ENCODE measurements around the gene RAB11FIP3. TPM values are rescaled to one million over a fixed set of nuclear protein-coding genes. Genes with fewer than 3 reads are reported as not detected.

The RAB11FIP3 gene
- total and polyA plus RNA-seq, 2 of the 13 experiments (the other 11 are each of a cell fraction or from before 2014, with no cell fraction given), result 34.3 to 57.6 TPM

DNA sequence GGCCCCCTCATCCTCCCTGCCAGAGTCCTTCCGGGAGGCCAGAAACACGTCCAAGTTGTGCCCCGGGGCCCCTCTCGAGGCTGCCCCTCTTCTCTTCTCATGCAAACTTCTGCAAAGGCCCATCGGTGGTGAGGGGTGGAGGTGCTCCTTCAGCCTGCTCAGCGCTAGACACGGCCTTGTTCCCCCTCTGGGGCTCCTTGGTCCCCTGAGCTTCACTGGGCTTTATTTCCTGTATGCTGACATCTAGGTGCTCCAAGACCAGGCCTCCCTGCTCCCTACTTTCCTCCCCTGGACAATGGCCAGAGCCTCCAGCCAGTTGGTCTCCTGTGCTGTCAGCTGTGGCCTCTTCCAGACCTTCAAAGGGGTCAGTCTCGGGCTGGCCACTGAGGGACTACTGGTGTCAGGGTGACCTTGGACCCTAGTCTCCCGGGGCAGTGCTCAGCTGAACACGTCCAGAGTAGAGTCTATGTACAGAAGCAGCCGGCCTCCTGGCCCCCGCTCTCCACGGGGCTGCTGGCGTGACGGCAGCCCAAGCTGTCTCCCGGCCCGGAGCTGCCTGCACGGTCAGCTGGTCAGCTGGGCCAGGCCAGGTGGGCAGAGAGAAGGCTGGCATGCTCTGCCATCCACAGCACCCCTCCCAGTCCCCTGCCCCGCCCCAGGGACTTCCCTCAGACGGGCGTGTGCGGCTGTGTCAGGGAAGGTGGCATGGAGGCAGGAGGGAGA lies 133.0 kb downstream of the RAB11FIP3 start:
- no TSS peak for BruUV-seq (replicated peaks)
- in situ Hi-C loops (cut with HindIII; ENCODE audit: extremely low pct_ligation_motif_present, low pct_unique_long_range_greater_than_20kb), result no loop called here
- CTCF ChIA-PET (ENCODE audit: low intra/inter-chr PET ratio, low total read pairs), result no interaction called here
- no peak for TF ChIP-seq ONECUT2 (CRISPR knock-in tag; IDR thresholded peaks at IDR 0.05)
- TF ChIP-seq MAF1 (CRISPR knock-in tag; IDR thresholded peaks at IDR 0.05; ENCODE audit: borderline replicate concordance), result no peak
- TF ChIP-seq CC2D1A (CRISPR knock-in tag; IDR thresholded peaks at IDR 0.05), result no peak
- TF ChIP-seq GATAD1 (CRISPR knock-in tag; IDR thresholded peaks at IDR 0.05), result peak; percentile 44; the same call in 1 of the 2 replicates
- peak; percentile 80 for TF ChIP-seq THAP11 (CRISPR knock-in tag; IDR thresholded peaks at IDR 0.05)
- no peak for TF ChIP-seq ZNF552 (CRISPR knock-in tag; IDR thresholded peaks at IDR 0.05; ENCODE audit: borderline replicate concordance)
- TF ChIP-seq, protein P1, sequence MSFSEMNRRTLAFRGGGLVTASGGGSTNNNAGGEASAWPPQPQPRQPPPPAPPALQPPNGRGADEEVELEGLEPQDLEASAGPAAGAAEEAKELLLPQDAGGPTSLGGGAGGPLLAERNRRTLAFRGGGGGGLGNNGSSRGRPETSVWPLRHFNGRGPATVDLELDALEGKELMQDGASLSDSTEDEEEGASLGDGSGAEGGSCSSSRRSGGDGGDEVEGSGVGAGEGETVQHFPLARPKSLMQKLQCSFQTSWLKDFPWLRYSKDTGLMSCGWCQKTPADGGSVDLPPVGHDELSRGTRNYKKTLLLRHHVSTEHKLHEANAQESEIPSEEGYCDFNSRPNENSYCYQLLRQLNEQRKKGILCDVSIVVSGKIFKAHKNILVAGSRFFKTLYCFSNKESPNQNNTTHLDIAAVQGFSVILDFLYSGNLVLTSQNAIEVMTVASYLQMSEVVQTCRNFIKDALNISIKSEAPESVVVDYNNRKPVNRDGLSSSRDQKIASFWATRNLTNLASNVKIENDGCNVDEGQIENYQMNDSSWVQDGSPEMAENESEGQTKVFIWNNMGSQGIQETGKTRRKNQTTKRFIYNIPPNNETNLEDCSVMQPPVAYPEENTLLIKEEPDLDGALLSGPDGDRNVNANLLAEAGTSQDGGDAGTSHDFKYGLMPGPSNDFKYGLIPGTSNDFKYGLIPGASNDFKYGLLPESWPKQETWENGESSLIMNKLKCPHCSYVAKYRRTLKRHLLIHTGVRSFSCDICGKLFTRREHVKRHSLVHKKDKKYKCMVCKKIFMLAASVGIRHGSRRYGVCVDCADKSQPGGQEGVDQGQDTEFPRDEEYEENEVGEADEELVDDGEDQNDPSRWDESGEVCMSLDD (CRISPR knock-in tag; IDR thresholded peaks at IDR 0.05; ENCODE audit: borderline replicate concordance), result no peak
- no peak for TF ChIP-seq SMARCE1 (IDR thresholded peaks at IDR 0.05; ENCODE audit: borderline replicate concordance)
- TF ChIP-seq, protein P2, sequence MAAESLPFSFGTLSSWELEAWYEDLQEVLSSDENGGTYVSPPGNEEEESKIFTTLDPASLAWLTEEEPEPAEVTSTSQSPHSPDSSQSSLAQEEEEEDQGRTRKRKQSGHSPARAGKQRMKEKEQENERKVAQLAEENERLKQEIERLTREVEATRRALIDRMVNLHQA (CRISPR knock-in tag; IDR thresholded peaks at IDR 0.05), result no peak
- TF ChIP-seq CHD4 (IDR thresholded peaks at IDR 0.05; ENCODE audit: borderline replicate concordance, low read length), result no peak
- TF ChIP-seq DR1 (CRISPR knock-in tag; IDR thresholded peaks at IDR 0.05), result no peak
- TF ChIP-seq, protein P3, sequence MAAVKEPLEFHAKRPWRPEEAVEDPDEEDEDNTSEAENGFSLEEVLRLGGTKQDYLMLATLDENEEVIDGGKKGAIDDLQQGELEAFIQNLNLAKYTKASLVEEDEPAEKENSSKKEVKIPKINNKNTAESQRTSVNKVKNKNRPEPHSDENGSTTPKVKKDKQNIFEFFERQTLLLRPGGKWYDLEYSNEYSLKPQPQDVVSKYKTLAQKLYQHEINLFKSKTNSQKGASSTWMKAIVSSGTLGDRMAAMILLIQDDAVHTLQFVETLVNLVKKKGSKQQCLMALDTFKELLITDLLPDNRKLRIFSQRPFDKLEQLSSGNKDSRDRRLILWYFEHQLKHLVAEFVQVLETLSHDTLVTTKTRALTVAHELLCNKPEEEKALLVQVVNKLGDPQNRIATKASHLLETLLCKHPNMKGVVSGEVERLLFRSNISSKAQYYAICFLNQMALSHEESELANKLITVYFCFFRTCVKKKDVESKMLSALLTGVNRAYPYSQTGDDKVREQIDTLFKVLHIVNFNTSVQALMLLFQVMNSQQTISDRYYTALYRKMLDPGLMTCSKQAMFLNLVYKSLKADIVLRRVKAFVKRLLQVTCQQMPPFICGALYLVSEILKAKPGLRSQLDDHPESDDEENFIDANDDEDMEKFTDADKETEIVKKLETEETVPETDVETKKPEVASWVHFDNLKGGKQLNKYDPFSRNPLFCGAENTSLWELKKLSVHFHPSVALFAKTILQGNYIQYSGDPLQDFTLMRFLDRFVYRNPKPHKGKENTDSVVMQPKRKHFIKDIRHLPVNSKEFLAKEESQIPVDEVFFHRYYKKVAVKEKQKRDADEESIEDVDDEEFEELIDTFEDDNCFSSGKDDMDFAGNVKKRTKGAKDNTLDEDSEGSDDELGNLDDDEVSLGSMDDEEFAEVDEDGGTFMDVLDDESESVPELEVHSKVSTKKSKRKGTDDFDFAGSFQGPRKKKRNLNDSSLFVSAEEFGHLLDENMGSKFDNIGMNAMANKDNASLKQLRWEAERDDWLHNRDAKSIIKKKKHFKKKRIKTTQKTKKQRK (IDR thresholded peaks at IDR 0.05; ENCODE audit: low read length), result no peak
- TF ChIP-seq, protein P4, sequence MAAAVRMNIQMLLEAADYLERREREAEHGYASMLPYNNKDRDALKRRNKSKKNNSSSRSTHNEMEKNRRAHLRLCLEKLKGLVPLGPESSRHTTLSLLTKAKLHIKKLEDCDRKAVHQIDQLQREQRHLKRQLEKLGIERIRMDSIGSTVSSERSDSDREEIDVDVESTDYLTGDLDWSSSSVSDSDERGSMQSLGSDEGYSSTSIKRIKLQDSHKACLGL (CRISPR knock-in tag; IDR thresholded peaks at IDR 0.05), result no peak
- TF ChIP-seq ZNF883 (CRISPR knock-in tag; IDR thresholded peaks at IDR 0.05; ENCODE audit: not compliant biosample characterization), result peak; percentile 32

More for the DNA sequence above, 133.0 kb downstream of the RAB11FIP3 start:
- Histone ChIP-seq H3K79me2 (ENCODE audit: insufficient read depth, low read length) (no peaks in the 10 kb centered on the region), H3K36me3 (replicated peaks in 1 of 2; ENCODE audit: control insufficient read depth in 1 of 2, insufficient read depth in 2 of 2, low read length in 2 of 2) (no peaks in the 10 kb centered on the region), H3K27me3 (ENCODE audit: control insufficient read depth in 1 of 2, insufficient read depth in 2 of 2, low read length in 2 of 2) (peaks cover 11 to 39% of the 10 kb centered on the region in 2 experiments; a peak in 4 of 5 replicates), H4K20me1 (ENCODE audit: insufficient read depth, low read length) (no peaks in the 10 kb centered on the region), H3K4me3 (replicated peaks in 1 of 3; ENCODE audit: insufficient read depth in 1 of 3, low read depth in 2 of 3, low read length in 3 of 3) (peak overlapping the region; percentile 5 to 67 (median 25); a peak in 4 of 6 replicates), H3K27ac (ENCODE audit: extremely low read length, insufficient read depth, low read length) (peak overlapping the region; percentile 43), H2AFZ (ENCODE audit: low read length) (no peak overlapping the region), H3K9ac (ENCODE audit: insufficient read depth, low read depth, low read length) (peak overlapping the region; percentile 49; the same call in 1 of the 2 replicates), H3K4me1 (ENCODE audit: insufficient read depth, low read length) (peaks cover 76% of the 10 kb centered on the region), H3K9me3 (ENCODE audit: low read length) (no peaks in the 10 kb centered on the region), H3K4me2 (ENCODE audit: low read depth, low read length) (peak overlapping the region; percentile 85)
- POLR2A ChIA-PET, result interaction anchor here (0.8 to 2.3 kb wide), 10 partner anchors 8 to 156 kb away, joined by 3 to 17 read pairs (median 4); partner anchors contain the start of gene NHLRC4
- DNase-seq (ENCODE audit: low spot score) (peak; percentile 80), ATAC-seq (peak; percentile 68), FAIRE-seq (peak; percentile 75)
- intact Hi-C loops (cut with micrococcal nuclease; ENCODE audit: unreplicated experiment), result no loop called here
- WGBS (ENCODE audit: low lambda C conversion rate), result 3% methylated on average over 9 of the region's 22 CpGs
